HepG2 (cell line): Measurements from ENCODE around the gene ATP7B. TPM values are rescaled to one million over a fixed set of nuclear protein-coding genes. Genes with fewer than 3 reads are reported as not detected.

Experiments used
- ATM ChIP-seq: fragments of 450-650 bp; IDR thresholded peaks from 2 replicates; pipeline ENCODE4 v1.7.1; 2017; ENCODE audit warnings: mild to moderate bottlenecking, borderline replicate concordance
- CBX5 ChIP-seq: sonication (generic); formaldehyde crosslinking; IDR thresholded peaks from 2 replicates; pipeline ENCODE4 v1.4.0; 2020; ENCODE audit warnings: missing genetic modification reagents, borderline replicate concordance
- ELK4 ChIP-seq: sonication (generic); formaldehyde crosslinking; IDR thresholded peaks from 2 replicates; pipeline ENCODE4 v1.9.0; 2021; ENCODE audit warnings: missing genetic modification reagents, borderline replicate concordance
- GABPA ChIP-seq, 2 experiments: IDR thresholded peaks; 2 replicates each; pipeline ENCODE4 v1.6.1; 2011 to 2016; ENCODE audit warnings: low read depth in 2 of 2, low read length in 1 of 2, missing biosample characterization in 1 of 2, missing genetic modification characterization in 1 of 2
- GATAD1 ChIP-seq: IDR thresholded peaks from 2 replicates; pipeline ENCODE4 v1.6.1; 2016; ENCODE audit warnings: missing genetic modification reagents, missing compliant biosample characterization
- MLX ChIP-seq: IDR thresholded peaks from 2 replicates; pipeline ENCODE4 v1.6.1; 2016
- PCBP1 ChIP-seq: fragments of 200-400 bp; formaldehyde crosslinking; IDR thresholded peaks from 2 replicates; pipeline ENCODE4 v1.6.1; 2017; ENCODE audit warnings: mild to moderate bottlenecking, low read depth, low read length, borderline replicate concordance
- PRDM10 ChIP-seq: sonication (generic); formaldehyde crosslinking; IDR thresholded peaks from 2 replicates; pipeline ENCODE4 v1.4.0; 2020; ENCODE audit warnings: low read depth, missing genetic modification reagents
- SRSF4 ChIP-seq: fragments of 200-400 bp; formaldehyde crosslinking; IDR thresholded peaks from one replicate; pipeline ENCODE4 v1.6.1; 2018; ENCODE audit warnings: mild to moderate bottlenecking, low read depth, low read length, moderate library complexity; ENCODE audit not compliant: poor library complexity, severe bottlenecking
- TGIF2 ChIP-seq: IDR thresholded peaks from 2 replicates; pipeline ENCODE4 v1.6.1; 2016; ENCODE audit warnings: control low read depth, missing compliant biosample characterization
- ZFP41 ChIP-seq: sonication (generic); formaldehyde crosslinking; IDR thresholded peaks from 2 replicates; pipeline ENCODE4 v1.4.0; 2020; ENCODE audit warnings: mild to moderate bottlenecking, missing genetic modification reagents, borderline replicate concordance
- ZKSCAN1 ChIP-seq: fragments of 150-350 bp; IDR thresholded peaks from 2 replicates; pipeline ENCODE4 v1.6.1; 2014; ENCODE audit warnings: low read length
- ZNF136 ChIP-seq: sonication (generic); formaldehyde crosslinking; IDR thresholded peaks from 2 replicates; pipeline ENCODE4 v1.8.1; 2022; ENCODE audit warnings: low read depth, mild to moderate bottlenecking, moderate library complexity, missing genetic modification reagents
- ZNF180 ChIP-seq: sonication (generic); formaldehyde crosslinking; IDR thresholded peaks from 2 replicates; pipeline ENCODE4 v1.4.0; 2020; ENCODE audit warnings: low read depth, missing genetic modification reagents, borderline replicate concordance
- ZNF367 ChIP-seq: sonication (generic); formaldehyde crosslinking; IDR thresholded peaks from 2 replicates; pipeline ENCODE4 v1.4.0; 2020; ENCODE audit warnings: missing genetic modification reagents, borderline replicate concordance
- ZNF644 ChIP-seq: IDR thresholded peaks from 2 replicates; pipeline ENCODE4 v1.6.1; 2016; ENCODE audit warnings: low read depth
- ZXDC ChIP-seq: sonication (generic); formaldehyde crosslinking; IDR thresholded peaks from 2 replicates; pipeline ENCODE4 v1.5.0; 2020; ENCODE audit warnings: mild to moderate bottlenecking, missing genetic modification reagents
- polyA plus RNA-seq, 8 experiments: library from polyadenylated mRNA; depleted of rRNA in 3 of 8; stranded (reverse) in 7 of 8; unstranded in 1 of 8; fragments of >200 nt; fragmentation: Illumina TruSeq in 4 of 8; extraction: Trizol in 4 of 8; gene quantifications; 2 replicates each; pipeline versions ENCODE4 v1.2.1 to v1.2.3, GENCODE V29; 2011 to 2016; ENCODE audit warnings: low read depth in 4 of 8, missing spikeins in 1 of 8, mixed read lengths in 1 of 8; ENCODE audit not compliant: insufficient read depth in 1 of 8
- total RNA-seq, 5 experiments: library from RNA; depleted of rRNA; stranded (reverse); fragments of >200 nt; fragmentation: Illumina TruSeq; extraction: Trizol; gene quantifications; 2 replicates each; pipeline ENCODE4 v1.2.3, GENCODE V29; 2016; ENCODE audit warnings: low read depth in 1 of 5
- TF ChIP-seq, protein P1 (sequence below): sonication (generic); formaldehyde crosslinking; IDR thresholded peaks from 2 replicates; pipeline ENCODE4 v1.4.0; 2020; ENCODE audit warnings: mild to moderate bottlenecking, low read depth, missing genetic modification reagents
- TF ChIP-seq, protein P2 (sequence below): sonication (generic); formaldehyde crosslinking; IDR thresholded peaks from 2 replicates; pipeline ENCODE4 v1.5.0; 2020; ENCODE audit warnings: missing genetic modification reagents

ATP7B gene
- total and polyA plus RNA-seq, 2 of the 13 experiments (the other 11 are each of a cell fraction or from before 2014, with no cell fraction given), result 31.8 to 57.4 TPM

- TF ChIP-seq PRDM10 (CRISPR knock-in tag) (no peak), ZKSCAN1 (no peak), ZNF644 (CRISPR knock-in tag) (peak; percentile 68; the same call in 1 of the 2 replicates), PCBP1 (no peak), MLX (peak; percentile 81; the same call in 1 of the 2 replicates), GATAD1 (CRISPR knock-in tag) (0 out of 2 replicates have a peak, but pooled peaks have one; percentile 24), ZNF136 (CRISPR knock-in tag) (no peak), ZNF180 (no peak), TGIF2 (CRISPR knock-in tag) (peak; percentile 87), CBX5 (peak; percentile 82; the same call in 1 of the 2 replicates), ATM (no peak), GABPA (IDR thresholded peaks at IDR 0.05; ENCODE audit: low read depth, low read length) (no peak), GABPA (CRISPR knock-in tag; IDR thresholded peaks at IDR 0.05; ENCODE audit: low read depth) (no peak), ZFP41 (CRISPR knock-in tag) (no peak), ZXDC (CRISPR knock-in tag) (no peak), ZNF367 (CRISPR knock-in tag) (no peak), SRSF4 (no peak), ELK4 (CRISPR knock-in tag) (no peak)
- TF ChIP-seq, protein P1, sequence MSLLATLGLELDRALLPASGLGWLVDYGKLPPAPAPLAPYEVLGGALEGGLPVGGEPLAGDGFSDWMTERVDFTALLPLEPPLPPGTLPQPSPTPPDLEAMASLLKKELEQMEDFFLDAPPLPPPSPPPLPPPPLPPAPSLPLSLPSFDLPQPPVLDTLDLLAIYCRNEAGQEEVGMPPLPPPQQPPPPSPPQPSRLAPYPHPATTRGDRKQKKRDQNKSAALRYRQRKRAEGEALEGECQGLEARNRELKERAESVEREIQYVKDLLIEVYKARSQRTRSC (CRISPR knock-in tag), result no peak
- TF ChIP-seq, protein P2, sequence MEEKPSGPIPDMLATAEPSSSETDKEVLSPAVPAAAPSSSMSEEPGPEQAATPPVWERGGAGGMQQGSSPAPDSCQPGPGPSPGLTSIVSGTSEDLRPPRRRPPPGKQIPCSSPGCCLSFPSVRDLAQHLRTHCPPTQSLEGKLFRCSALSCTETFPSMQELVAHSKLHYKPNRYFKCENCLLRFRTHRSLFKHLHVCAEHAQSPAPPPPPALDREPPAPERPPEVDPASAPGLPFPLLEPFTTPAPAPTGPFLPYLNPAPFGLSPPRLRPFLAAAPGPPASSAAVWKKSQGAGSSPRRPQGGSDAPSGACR (CRISPR knock-in tag), result no peak
Measured at GRCh38 chr13:51997641-51998330, 13.5 kb downstream of the ATP7B start (continued).
